Breast epithelium (tissue), 3 donors: ENCODE data around the gene RIMS1.

Experiments
- CTCF ChIP-seq, 3 donors: fragments of 450-650 bp; IDR thresholded peaks; one replicate each; pipeline ENCODE4 v1.5.1; 2016 to 2017; ENCODE audit warnings: antibody characterized with exemption in 3 of 3, mild to moderate bottlenecking in 3 of 3, moderate library complexity in 3 of 3
- POLR2A ChIP-seq: fragments of 450-650 bp; IDR thresholded peaks from one replicate; pipeline ENCODE4 v1.6.1; 2016; ENCODE audit warnings: antibody characterized with exemption, mild to moderate bottlenecking, moderate library complexity
- POLR2AphosphoS5 ChIP-seq, 3 donors: sonication (generic); formaldehyde crosslinking; IDR thresholded peaks; one replicate each; pipeline ENCODE4 v1.6.1; 2017; ENCODE audit warnings: antibody characterized with exemption in 3 of 3

GRCh38 chr6:72133324-72133723 lies 247.0 kb downstream of the RIMS1 start:
- TF ChIP-seq CTCF (IDR thresholded peaks at IDR 0.05) (no peak), POLR2AphosphoS5 (IDR thresholded peaks at IDR 0.05) (no peak), POLR2A (no peak)
